Ectodermal cell (in vitro differentiated cells): ENCODE data around the gene CLRN1. TPM values are rescaled to one million over a fixed set of nuclear protein-coding genes. Genes with fewer than 3 reads are reported as not detected.

ENCODE experiments used
- H3K27ac ChIP-seq: 2 replicates; pipeline ENCODE4 v1.7.0; 2013; ENCODE audit warnings: mild to moderate bottlenecking, low read depth, low read length; ENCODE audit not compliant: insufficient read depth, poor library complexity, severe bottlenecking
- H3K27me3 ChIP-seq: 2 replicates; pipeline ENCODE4 v1.7.0; 2013; ENCODE audit warnings: mild to moderate bottlenecking, low read length; ENCODE audit not compliant: insufficient read depth, control insufficient read depth, poor library complexity, severe bottlenecking
- H3K36me3 ChIP-seq: one replicate; pipeline ENCODE4 v1.7.0; 2013; ENCODE audit warnings: low read length; ENCODE audit not compliant: control insufficient read depth, insufficient read depth
- H3K4me1 ChIP-seq: one replicate; pipeline ENCODE4 v1.7.0; 2013; ENCODE audit warnings: low read length; ENCODE audit not compliant: control insufficient read depth, insufficient read depth
- H3K4me3 ChIP-seq: 2 replicates; pipeline ENCODE4 v1.7.0; 2013; ENCODE audit warnings: low read depth, low read length, control low read depth; ENCODE audit not compliant: insufficient read depth
- H3K9me3 ChIP-seq: 2 replicates; pipeline ENCODE4 v1.7.0; 2013; ENCODE audit warnings: mild to moderate bottlenecking, low read length, moderate library complexity; ENCODE audit not compliant: control insufficient read depth
- WGBS, 2 experiments: methylation state at CpG; one replicate each; pipeline ENCODE4 v1.1.7; 2013; ENCODE audit warnings: missing lambda C conversion rate in 2 of 2; 5-methylcytosine and 5-hydroxymethylcytosine counted together
- polyA plus RNA-seq, 4 experiments: library from polyadenylated mRNA; stranded (reverse); fragments of 50-300 nt; gene quantifications; one replicate each; pipeline ENCODE4 v1.2.3, GENCODE V29; 2013

Gene CLRN1
- polyA plus RNA-seq (2013, experiment 1 of 4): not detected
- polyA plus RNA-seq (2013, experiment 2 of 4): not detected
- not detected for polyA plus RNA-seq (2013, experiment 3 of 4)
- polyA plus RNA-seq (2013, experiment 4 of 4): not detected

GRCh38 chr3:150972366-150973071 is at the start of gene CLRN1:
TSS of gene CLRN1 (minus strand) at chr3:150972727. CDS start at chr3:150972708, 19 bp downstream.
- H3K27ac ChIP-seq: no peak within 1 kb of the TSS
- H3K36me3 ChIP-seq: no peaks in the 10 kb centered on the region
- WGBS, 2 experiments: 80% methylated on average over 18 of the region's 18 CpGs
- no peaks in the 10 kb centered on the region for H3K4me1 ChIP-seq
- no peaks in the 10 kb centered on the region for H3K9me3 ChIP-seq
- H3K4me3 ChIP-seq: no peak within 1 kb of the TSS
- H3K27me3 ChIP-seq: no peaks in the 10 kb centered on the region

GRCh38 chr3:151016478-151016795 is 43.9 kb upstream of the CLRN1 start:
- peaks cover 9% of the 10 kb centered on the region for H3K4me1 ChIP-seq
- WGBS, 2 experiments: 87 to 95% methylated on average over 1 to 2 of the region's 2 CpGs
- no peak overlapping the region for H3K27ac ChIP-seq
- no peaks in the 10 kb centered on the region for H3K9me3 ChIP-seq
- H3K36me3 ChIP-seq: no peaks in the 10 kb centered on the region
- no peaks in the 10 kb centered on the region for H3K27me3 ChIP-seq
- H3K4me3 ChIP-seq: no peak overlapping the region

- Histone ChIP-seq H3K9me3 (no peaks in the 10 kb centered on the region), H3K4me1 (peaks cover 9% of the 10 kb centered on the region), H3K27me3 (no peaks in the 10 kb centered on the region), H3K36me3 (no peaks in the 10 kb centered on the region), H3K27ac (no peak overlapping the region), H3K4me3 (no peak overlapping the region)
- 90 to 99% methylated on average over 3 of the region's 3 CpGs for WGBS, 2 experiments
Measured at GRCh38 chr3:151015767-151016477, 43.4 kb upstream of the CLRN1 start.

- WGBS, 2 experiments: 94 to 95% methylated on average over 5 of the region's 5 CpGs
- Histone ChIP-seq H3K4me1 (peaks cover 9% of the 10 kb centered on the region), H3K36me3 (no peaks in the 10 kb centered on the region), H3K4me3 (no peak overlapping the region), H3K27ac (no peak overlapping the region), H3K9me3 (no peaks in the 10 kb centered on the region), H3K27me3 (no peaks in the 10 kb centered on the region)
Measured at GRCh38 chr3:151015181-151015580, 42.7 kb upstream of the CLRN1 start.

GRCh38 chr3:151014501-151015018 is 42.0 kb upstream of the CLRN1 start:
- H3K4me3 ChIP-seq: no peak overlapping the region
- H3K27ac ChIP-seq: no peak overlapping the region
- no peaks in the 10 kb centered on the region for H3K27me3 ChIP-seq
- peaks cover 9% of the 10 kb centered on the region for H3K4me1 ChIP-seq
- H3K9me3 ChIP-seq: no peaks in the 10 kb centered on the region
- 73 to 98% methylated on average over 3 to 4 of the region's 4 CpGs for WGBS, 2 experiments
- no peaks in the 10 kb centered on the region for H3K36me3 ChIP-seq

GRCh38 chr3:151012753-151013152 is 40.2 kb upstream of the CLRN1 start:
- Histone ChIP-seq H3K4me1 (peaks cover 9% of the 10 kb centered on the region), H3K27ac (no peak overlapping the region), H3K36me3 (no peaks in the 10 kb centered on the region), H3K9me3 (no peaks in the 10 kb centered on the region), H3K27me3 (no peaks in the 10 kb centered on the region), H3K4me3 (no peak overlapping the region)
- WGBS, 2 experiments: 48 to 49% methylated on average over 3 of the region's 3 CpGs

- Histone ChIP-seq H3K27me3 (no peaks in the 10 kb centered on the region), H3K27ac (no peak overlapping the region), H3K9me3 (no peaks in the 10 kb centered on the region), H3K4me1 (peaks cover 9% of the 10 kb centered on the region), H3K36me3 (no peaks in the 10 kb centered on the region), H3K4me3 (no peak overlapping the region)
- WGBS, 2 experiments: 65 to 72% methylated on average over 4 of the region's 4 CpGs
Measured at GRCh38 chr3:151011427-151011826, 38.9 kb upstream of the CLRN1 start.

- Histone ChIP-seq H3K9me3 (no peaks in the 10 kb centered on the region), H3K4me3 (no peak overlapping the region), H3K27ac (no peak overlapping the region), H3K4me1 (peaks cover 9% of the 10 kb centered on the region), H3K27me3 (no peaks in the 10 kb centered on the region), H3K36me3 (no peaks in the 10 kb centered on the region)
- WGBS, 2 experiments: 84 to 85% methylated on average over 4 of the region's 4 CpGs
Measured at GRCh38 chr3:151009981-151010380, 37.5 kb upstream of the CLRN1 start.

GRCh38 chr3:151009430-151009829 is 36.9 kb upstream of the CLRN1 start:
- H3K27me3 ChIP-seq: no peaks in the 10 kb centered on the region
- H3K27ac ChIP-seq: no peak overlapping the region
- H3K4me1 ChIP-seq: peaks cover 9% of the 10 kb centered on the region
- 97 to 98% methylated on average over 5 of the region's 5 CpGs for WGBS, 2 experiments
- no peaks in the 10 kb centered on the region for H3K9me3 ChIP-seq
- no peaks in the 10 kb centered on the region for H3K36me3 ChIP-seq
- no peak overlapping the region for H3K4me3 ChIP-seq

- peaks cover 9% of the 10 kb centered on the region for H3K4me1 ChIP-seq
- no peaks in the 10 kb centered on the region for H3K27me3 ChIP-seq
- 74 to 80% methylated on average over 2 of the region's 2 CpGs for WGBS, 2 experiments
Measured at GRCh38 chr3:151008699-151009098, 36.2 kb upstream of the CLRN1 start.

More at GRCh38 chr3:151008699-151009098, 36.2 kb upstream of the CLRN1 start:
- Histone ChIP-seq H3K27ac (no peak overlapping the region), H3K4me3 (no peak overlapping the region), H3K36me3 (no peaks in the 10 kb centered on the region), H3K9me3 (no peaks in the 10 kb centered on the region)
